Measurements from ENCODE around the gene CSMD2. TPM values are rescaled to one million over a fixed set of nuclear protein-coding genes. Genes with fewer than 3 reads are reported as not detected.
A peak's percentile ranks its signal among the peaks of the same experiment; 100 is the strongest.

The CSMD2 gene
- total and polyA plus RNA-seq, 7 experiments from 2014 or later = 0.02 TPM; not detected in 6

GRCh38 chr1:34128186-34128889 is 36.7 kb downstream of the CSMD2 start:
- H3K27ac ChIP-seq (ENCODE audit: low read depth, low read length) = no peak overlapping the region
- ChIA-PET POLR2A (no interaction called here), CTCF (no interaction called here)
- Mint-ChIP-seq H3K27me3 (peaks cover 0 to 35% (median 20%) of the 10 kb centered on the region in 5 donors), H3K27ac (no peak overlapping the region), H3K36me3 (no peaks in the 10 kb centered on the region), H3K4me3 (no peak overlapping the region), H3K4me1 (no peaks in the 10 kb centered on the region), H3K9me3 (peaks cover 0 to 5% (median 0%) of the 10 kb centered on the region in 11 donors)
- intact Hi-C loops (cut with micrococcal nuclease) = no loop called here
- no peaks in the 10 kb centered on the region for H3K36me3 ChIP-seq (ENCODE audit: control insufficient read depth in 2 of 3, insufficient read depth in 3 of 3, low read length in 3 of 3)
- no peak overlapping the region for H3K4me3 ChIP-seq (ENCODE audit: low read length)
- H3K4me1 ChIP-seq (ENCODE audit: control insufficient read depth in 2 of 2, insufficient read depth in 2 of 2, low read length in 2 of 2) = no peaks in the 10 kb centered on the region
- DNase-seq (no peak), ATAC-seq (no peak)
- no peaks in the 10 kb centered on the region for H3K27me3 ChIP-seq (ENCODE audit: control insufficient read depth in 2 of 2, insufficient read depth in 2 of 2, low read length in 2 of 2)
- no peaks in the 10 kb centered on the region for H3K9me3 ChIP-seq (ENCODE audit: control insufficient read depth in 2 of 3, low read length in 3 of 3)

GRCh38 chr1:34127006-34128000 is 37.7 kb downstream of the CSMD2 start:
- H3K9me3 ChIP-seq (ENCODE audit: control insufficient read depth in 2 of 3, low read length in 3 of 3) = no peaks in the 10 kb centered on the region
- intact Hi-C loops (cut with micrococcal nuclease) = no loop called here

GRCh38 chr1:34126486-34126885 is 38.5 kb downstream of the CSMD2 start:
- no peaks in the 10 kb centered on the region for H3K9me3 ChIP-seq (ENCODE audit: control insufficient read depth in 2 of 3, low read length in 3 of 3)

More at GRCh38 chr1:34127006-34128000, 37.7 kb downstream of the CSMD2 start:
- H3K4me3 ChIP-seq (ENCODE audit: low read length) = no peak overlapping the region
- H3K27me3 ChIP-seq (ENCODE audit: control insufficient read depth in 2 of 2, insufficient read depth in 2 of 2, low read length in 2 of 2) = no peaks in the 10 kb centered on the region
- peaks cover 0 to 8% (median 0%) of the 10 kb centered on the region in 11 donors for H3K9me3 Mint-ChIP-seq
- no peaks in the 10 kb centered on the region for H3K36me3 Mint-ChIP-seq
- no peak overlapping the region for H3K27ac ChIP-seq (ENCODE audit: low read depth, low read length)
- no peak overlapping the region for H3K4me3 Mint-ChIP-seq
- POLR2A ChIA-PET = no interaction called here
- ATAC-seq (no peak), DNase-seq (no peak)
- H3K4me1 ChIP-seq (ENCODE audit: control insufficient read depth in 2 of 2, insufficient read depth in 2 of 2, low read length in 2 of 2) = no peaks in the 10 kb centered on the region
- H3K4me1 Mint-ChIP-seq = no peaks in the 10 kb centered on the region
- peak overlapping the region in 1 of 9 donors; percentile 73 for H3K27ac Mint-ChIP-seq
- peaks cover 0 to 45% (median 17%) of the 10 kb centered on the region in 5 donors for H3K27me3 Mint-ChIP-seq
- CTCF ChIA-PET = no interaction called here
- H3K36me3 ChIP-seq (ENCODE audit: control insufficient read depth in 2 of 3, insufficient read depth in 3 of 3, low read length in 3 of 3) = no peaks in the 10 kb centered on the region

GRCh38 chr1:34125721-34126380 is 39.2 kb downstream of the CSMD2 start:
- H3K4me1 Mint-ChIP-seq = no peaks in the 10 kb centered on the region
- Histone ChIP-seq H3K27me3 (ENCODE audit: control insufficient read depth in 2 of 2, insufficient read depth in 2 of 2, low read length in 2 of 2) (no peaks in the 10 kb centered on the region), H3K27ac (ENCODE audit: low read depth, low read length) (no peak overlapping the region), H3K9me3 (ENCODE audit: control insufficient read depth in 2 of 3, low read length in 3 of 3) (no peaks in the 10 kb centered on the region), H3K4me1 (ENCODE audit: control insufficient read depth in 2 of 2, insufficient read depth in 2 of 2, low read length in 2 of 2) (no peaks in the 10 kb centered on the region), H3K4me3 (ENCODE audit: low read length) (no peak overlapping the region), H3K36me3 (ENCODE audit: control insufficient read depth in 2 of 3, insufficient read depth in 3 of 3, low read length in 3 of 3) (no peaks in the 10 kb centered on the region)
- CTCF ChIA-PET = no interaction called here
- H3K27ac Mint-ChIP-seq = no peak overlapping the region
- ATAC-seq (no peak), DNase-seq (no peak)
- H3K27me3 Mint-ChIP-seq = peaks cover 0 to 50% (median 17%) of the 10 kb centered on the region in 5 donors
- peaks cover 0 to 8% (median 0%) of the 10 kb centered on the region in 11 donors for H3K9me3 Mint-ChIP-seq
- no peaks in the 10 kb centered on the region for H3K36me3 Mint-ChIP-seq
- intact Hi-C loops (cut with micrococcal nuclease) = no loop called here
- POLR2A ChIA-PET = no interaction called here
- H3K4me3 Mint-ChIP-seq = no peak overlapping the region

More at GRCh38 chr1:34126486-34126885, 38.5 kb downstream of the CSMD2 start:
- H3K4me3 ChIP-seq (ENCODE audit: low read length) = no peak overlapping the region
- no peaks in the 10 kb centered on the region for H3K4me1 ChIP-seq (ENCODE audit: control insufficient read depth in 2 of 2, insufficient read depth in 2 of 2, low read length in 2 of 2)
- POLR2A ChIA-PET = no interaction called here
- no peaks in the 10 kb centered on the region for H3K4me1 Mint-ChIP-seq
- no peak overlapping the region for H3K27ac ChIP-seq (ENCODE audit: low read depth, low read length)
- CTCF ChIA-PET = no interaction called here
- peaks cover 0 to 8% (median 0%) of the 10 kb centered on the region in 11 donors for H3K9me3 Mint-ChIP-seq
- intact Hi-C loops (cut with micrococcal nuclease) = no loop called here
- no peak for ATAC-seq
- no peaks in the 10 kb centered on the region for H3K36me3 Mint-ChIP-seq
- H3K27ac Mint-ChIP-seq = peak overlapping the region in 1 of 9 donors; percentile 73
- H3K27me3 ChIP-seq (ENCODE audit: control insufficient read depth in 2 of 2, insufficient read depth in 2 of 2, low read length in 2 of 2) = no peaks in the 10 kb centered on the region
- no peaks in the 10 kb centered on the region for H3K36me3 ChIP-seq (ENCODE audit: control insufficient read depth in 2 of 3, insufficient read depth in 3 of 3, low read length in 3 of 3)
- peaks cover 0 to 50% (median 17%) of the 10 kb centered on the region in 5 donors for H3K27me3 Mint-ChIP-seq
- no peak for DNase-seq
- no peak overlapping the region for H3K4me3 Mint-ChIP-seq

GRCh38 chr1:34122080-34122932 is 42.7 kb downstream of the CSMD2 start:
- POLR2A ChIA-PET = no interaction called here
- no peak overlapping the region for H3K27ac Mint-ChIP-seq
- DNase-seq (no peak), ATAC-seq (no peak)
- Histone ChIP-seq H3K4me3 (ENCODE audit: low read length) (no peak overlapping the region), H3K4me1 (ENCODE audit: control insufficient read depth in 2 of 2, insufficient read depth in 2 of 2, low read length in 2 of 2) (no peaks in the 10 kb centered on the region), H3K27ac (ENCODE audit: low read depth, low read length) (no peak overlapping the region), H3K27me3 (ENCODE audit: control insufficient read depth in 2 of 2, insufficient read depth in 2 of 2, low read length in 2 of 2) (no peaks in the 10 kb centered on the region), H3K9me3 (ENCODE audit: control insufficient read depth in 2 of 3, low read length in 3 of 3) (no peaks in the 10 kb centered on the region), H3K36me3 (ENCODE audit: control insufficient read depth in 2 of 3, insufficient read depth in 3 of 3, low read length in 3 of 3) (no peaks in the 10 kb centered on the region)
- no peaks in the 10 kb centered on the region for H3K36me3 Mint-ChIP-seq
- CTCF ChIA-PET = no interaction called here
- intact Hi-C loops (cut with micrococcal nuclease) = no loop called here
- H3K27me3 Mint-ChIP-seq = peaks cover 0 to 43% (median 13%) of the 10 kb centered on the region in 5 donors
- peaks cover 0 to 12% (median 3%) of the 10 kb centered on the region in 11 donors for H3K9me3 Mint-ChIP-seq
- no peaks in the 10 kb centered on the region for H3K4me1 Mint-ChIP-seq
- H3K4me3 Mint-ChIP-seq = no peak overlapping the region

- no peak for DNase-seq
- POLR2A ChIA-PET = no interaction called here
- Histone ChIP-seq H3K4me1 (ENCODE audit: control insufficient read depth in 2 of 2, insufficient read depth in 2 of 2, low read length in 2 of 2) (no peaks in the 10 kb centered on the region), H3K36me3 (ENCODE audit: control insufficient read depth in 2 of 3, insufficient read depth in 3 of 3, low read length in 3 of 3) (no peaks in the 10 kb centered on the region), H3K4me3 (ENCODE audit: low read length) (no peak overlapping the region), H3K9me3 (ENCODE audit: control insufficient read depth in 2 of 3, low read length in 3 of 3) (peaks cover 0 to 21% (median 0%) of the 10 kb centered on the region in 3 experiments), H3K27me3 (ENCODE audit: control insufficient read depth in 2 of 2, insufficient read depth in 2 of 2, low read length in 2 of 2) (no peaks in the 10 kb centered on the region), H3K27ac (ENCODE audit: low read depth, low read length) (no peak overlapping the region)
- Mint-ChIP-seq H3K36me3 (peaks cover 0 to 4% (median 0%) of the 10 kb centered on the region in 5 donors), H3K4me3 (no peak overlapping the region), H3K4me1 (no peaks in the 10 kb centered on the region), H3K27ac (no peak overlapping the region), H3K27me3 (peaks cover 0 to 18% (median 0%) of the 10 kb centered on the region in 5 donors), H3K9me3 (peaks cover 5 to 57% (median 23%) of the 10 kb centered on the region in 11 donors)
- intact Hi-C loops (cut with micrococcal nuclease) = no loop called here
- CTCF ChIA-PET = no interaction called here
- ATAC-seq = no peak
Observed at GRCh38 chr1:34115233-34115632, 49.8 kb downstream of the CSMD2 start.
